DOHH2 (cell line): ENCODE results near the gene THBS1.

Source experiments
- EZH2phosphoT487 ChIP-seq: fragments of 200-600 bp; sonication (generic); IDR thresholded peaks from 2 replicates; pipeline ENCODE4 v1.6.1; 2017; ENCODE audit warnings: borderline replicate concordance, mild to moderate bottlenecking, antibody characterized with exemption, low read length, moderate library complexity, mixed read lengths
- TF ChIP-seq, protein P1 (sequence below): fragments of 200-600 bp; sonication (generic); IDR thresholded peaks from one replicate; pipeline ENCODE4 v1.5.1; 2014; ENCODE audit warnings: antibody characterized with exemption, mild to moderate bottlenecking, low read depth, low read length; ENCODE audit not compliant: poor library complexity, severe bottlenecking

DNA sequence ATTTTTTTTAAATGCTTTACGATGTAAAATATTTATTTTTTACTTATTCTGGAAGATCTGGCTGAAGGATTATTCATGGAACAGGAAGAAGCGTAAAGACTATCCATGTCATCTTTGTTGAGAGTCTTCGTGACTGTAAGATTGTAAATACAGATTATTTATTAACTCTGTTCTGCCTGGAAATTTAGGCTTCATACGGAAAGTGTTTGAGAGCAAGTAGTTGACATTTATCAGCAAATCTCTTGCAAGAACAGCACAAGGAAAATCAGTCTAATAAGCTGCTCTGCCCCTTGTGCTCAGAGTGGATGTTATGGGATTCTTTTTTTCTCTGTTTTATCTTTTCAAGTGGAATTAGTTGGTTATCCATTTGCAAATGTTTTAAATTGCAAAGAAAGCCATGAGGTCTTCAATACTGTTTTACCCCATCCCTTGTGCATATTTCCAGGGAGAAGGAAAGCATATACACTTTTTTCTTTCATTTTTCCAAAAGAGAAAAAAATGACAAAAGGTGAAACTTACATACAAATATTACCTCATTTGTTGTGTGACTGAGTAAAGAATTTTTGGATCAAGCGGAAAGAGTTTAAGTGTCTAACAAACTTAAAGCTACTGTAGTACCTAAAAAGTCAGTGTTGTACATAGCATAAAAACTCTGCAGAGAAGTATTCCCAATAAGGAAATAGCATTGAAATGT lies 15.6 kb downstream of the THBS1 start:
- TF ChIP-seq, protein P1, sequence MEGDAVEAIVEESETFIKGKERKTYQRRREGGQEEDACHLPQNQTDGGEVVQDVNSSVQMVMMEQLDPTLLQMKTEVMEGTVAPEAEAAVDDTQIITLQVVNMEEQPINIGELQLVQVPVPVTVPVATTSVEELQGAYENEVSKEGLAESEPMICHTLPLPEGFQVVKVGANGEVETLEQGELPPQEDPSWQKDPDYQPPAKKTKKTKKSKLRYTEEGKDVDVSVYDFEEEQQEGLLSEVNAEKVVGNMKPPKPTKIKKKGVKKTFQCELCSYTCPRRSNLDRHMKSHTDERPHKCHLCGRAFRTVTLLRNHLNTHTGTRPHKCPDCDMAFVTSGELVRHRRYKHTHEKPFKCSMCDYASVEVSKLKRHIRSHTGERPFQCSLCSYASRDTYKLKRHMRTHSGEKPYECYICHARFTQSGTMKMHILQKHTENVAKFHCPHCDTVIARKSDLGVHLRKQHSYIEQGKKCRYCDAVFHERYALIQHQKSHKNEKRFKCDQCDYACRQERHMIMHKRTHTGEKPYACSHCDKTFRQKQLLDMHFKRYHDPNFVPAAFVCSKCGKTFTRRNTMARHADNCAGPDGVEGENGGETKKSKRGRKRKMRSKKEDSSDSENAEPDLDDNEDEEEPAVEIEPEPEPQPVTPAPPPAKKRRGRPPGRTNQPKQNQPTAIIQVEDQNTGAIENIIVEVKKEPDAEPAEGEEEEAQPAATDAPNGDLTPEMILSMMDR = no peak
- TF ChIP-seq EZH2phosphoT487 = no peak
